Activated naive CD8-positive, alpha-beta T cell treated with anti-CD3 and anti-CD28 coated beads for 36 hours (primary cell): Measurements from ENCODE around the gene SMYD3. TPM values are rescaled to one million over a fixed set of nuclear protein-coding genes. Genes with fewer than 3 reads are reported as not detected.

Experiments
- DNase-seq: peaks from one replicate; pipeline ENCODE4 v3.0.0; 2021
- H3K27ac Mint-ChIP-seq: one replicate; pipeline ENCODE4 v1.8.0; 2022; ENCODE audit warnings: mild to moderate bottlenecking, moderate library complexity, mixed read lengths
- H3K27me3 Mint-ChIP-seq: one replicate; pipeline ENCODE4 v1.8.0; 2022; ENCODE audit warnings: mild to moderate bottlenecking, mixed read lengths
- H3K36me3 Mint-ChIP-seq: one replicate; pipeline ENCODE4 v1.8.0; 2021; ENCODE audit warnings: mild to moderate bottlenecking, mixed read lengths
- H3K4me1 Mint-ChIP-seq: one replicate; pipeline ENCODE4 v1.8.0; 2021; ENCODE audit warnings: mixed read lengths
- H3K4me3 Mint-ChIP-seq: one replicate; pipeline ENCODE4 v1.8.0; 2022; ENCODE audit warnings: mild to moderate bottlenecking, moderate library complexity, mixed read lengths
- H3K9me3 Mint-ChIP-seq: one replicate; pipeline ENCODE4 v1.8.0; 2022; ENCODE audit warnings: mixed read lengths
- total RNA-seq, 2 experiments: library from RNA; stranded (reverse); gene quantifications; one replicate each; pipeline ENCODE4 v1.2.3, GENCODE V29; 2021

Gene SMYD3
- total RNA-seq, 2 experiments from 2014 or later: 16.4 to 18.4 TPM

GRCh38 chr1:246114369-246114768 is 392.7 kb downstream of the SMYD3 start:
- H3K9me3 Mint-ChIP-seq: no peaks in the 10 kb centered on the region
- H3K27ac Mint-ChIP-seq: no peak overlapping the region
- H3K27me3 Mint-ChIP-seq: no peaks in the 10 kb centered on the region
- DNase-seq: no peak
- H3K4me3 Mint-ChIP-seq: no peak overlapping the region
- H3K36me3 Mint-ChIP-seq: peaks cover 7% of the 10 kb centered on the region
- H3K4me1 Mint-ChIP-seq: peaks cover 13% of the 10 kb centered on the region

- DNase-seq: no peak
- Mint-ChIP-seq H3K36me3 (peaks cover 7% of the 10 kb centered on the region), H3K4me3 (no peak overlapping the region), H3K27ac (no peak overlapping the region), H3K9me3 (no peaks in the 10 kb centered on the region), H3K27me3 (no peaks in the 10 kb centered on the region), H3K4me1 (peaks cover 13% of the 10 kb centered on the region)
These were observed 393.5 kb downstream of the SMYD3 start for GRCh38 chr1:246113555-246114095.

DNA sequence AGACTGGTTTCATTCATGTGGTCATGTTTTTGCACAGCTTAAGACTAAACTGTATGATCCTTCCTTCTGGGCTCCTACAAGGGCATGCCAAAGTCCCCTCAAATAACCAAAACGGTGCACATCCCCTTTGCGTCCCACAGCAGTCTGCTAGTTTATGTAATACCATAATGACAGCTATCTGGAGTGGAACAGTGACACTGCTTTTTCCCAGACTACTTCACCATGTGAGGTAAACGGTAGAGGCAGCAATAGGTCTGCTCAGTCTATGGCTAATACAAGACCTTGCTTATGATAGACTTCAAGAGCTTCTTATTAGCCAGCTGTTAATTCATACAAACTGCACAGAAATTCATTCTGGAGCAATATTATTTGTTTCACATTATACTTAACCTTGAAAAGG is 395.5 kb downstream of the SMYD3 start:
- Mint-ChIP-seq H3K27ac (no peak overlapping the region), H3K4me3 (no peak overlapping the region), H3K4me1 (peaks cover 2% of the 10 kb centered on the region), H3K36me3 (peaks cover 7% of the 10 kb centered on the region), H3K9me3 (no peaks in the 10 kb centered on the region), H3K27me3 (no peaks in the 10 kb centered on the region)
- no peak for DNase-seq

DNA sequence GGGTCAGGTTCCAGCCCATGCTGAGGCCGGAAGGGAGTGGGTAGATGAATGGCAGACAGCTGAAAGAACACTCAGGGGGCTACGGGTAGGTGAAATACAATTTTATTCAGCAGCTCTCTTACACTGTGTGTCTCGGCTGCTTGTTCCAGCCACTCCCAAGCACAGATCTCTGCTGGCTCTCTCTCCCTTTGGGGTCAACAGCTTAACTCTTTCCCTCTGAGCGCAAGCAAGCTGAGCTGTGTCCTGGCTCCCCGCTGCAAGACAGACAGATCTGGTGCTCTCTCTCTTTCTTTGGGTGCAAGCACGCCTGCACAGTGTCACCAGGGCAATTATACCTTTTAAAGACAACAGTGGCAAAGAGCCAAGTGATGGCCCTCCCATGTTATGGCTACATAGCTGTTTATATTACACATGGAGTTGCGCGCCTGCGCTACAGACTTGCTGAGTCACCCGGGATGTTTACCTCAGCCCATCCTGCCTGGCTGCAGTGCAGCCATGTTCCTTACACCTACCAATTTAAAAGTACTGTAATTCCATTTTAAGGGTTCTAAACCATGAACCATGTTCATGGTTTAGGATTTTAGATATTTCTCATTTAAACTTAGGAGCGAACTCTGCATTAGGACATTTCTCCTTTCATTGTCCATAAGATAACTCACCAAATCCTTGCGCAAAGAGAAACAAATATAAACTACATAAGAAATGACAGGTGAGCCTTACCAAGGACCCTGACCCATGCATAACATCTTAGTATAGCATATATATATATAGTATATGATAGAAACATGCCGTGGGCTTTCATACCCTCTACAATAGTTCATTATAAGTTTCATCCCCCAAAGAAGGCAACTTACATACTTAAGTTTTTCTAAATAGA is 396.5 kb downstream of the SMYD3 start:
- Mint-ChIP-seq H3K4me1 (no peaks in the 10 kb centered on the region), H3K9me3 (no peaks in the 10 kb centered on the region), H3K4me3 (no peak overlapping the region), H3K36me3 (peaks cover 7% of the 10 kb centered on the region), H3K27ac (no peak overlapping the region), H3K27me3 (no peaks in the 10 kb centered on the region)
- DNase-seq: no peak

GRCh38 chr1:246108278-246108925 is 398.7 kb downstream of the SMYD3 start:
- DNase-seq: no peak
- Mint-ChIP-seq H3K4me1 (no peaks in the 10 kb centered on the region), H3K36me3 (peaks cover 8% of the 10 kb centered on the region), H3K9me3 (no peaks in the 10 kb centered on the region), H3K27ac (no peak overlapping the region), H3K4me3 (no peak overlapping the region), H3K27me3 (no peaks in the 10 kb centered on the region)

DNA sequence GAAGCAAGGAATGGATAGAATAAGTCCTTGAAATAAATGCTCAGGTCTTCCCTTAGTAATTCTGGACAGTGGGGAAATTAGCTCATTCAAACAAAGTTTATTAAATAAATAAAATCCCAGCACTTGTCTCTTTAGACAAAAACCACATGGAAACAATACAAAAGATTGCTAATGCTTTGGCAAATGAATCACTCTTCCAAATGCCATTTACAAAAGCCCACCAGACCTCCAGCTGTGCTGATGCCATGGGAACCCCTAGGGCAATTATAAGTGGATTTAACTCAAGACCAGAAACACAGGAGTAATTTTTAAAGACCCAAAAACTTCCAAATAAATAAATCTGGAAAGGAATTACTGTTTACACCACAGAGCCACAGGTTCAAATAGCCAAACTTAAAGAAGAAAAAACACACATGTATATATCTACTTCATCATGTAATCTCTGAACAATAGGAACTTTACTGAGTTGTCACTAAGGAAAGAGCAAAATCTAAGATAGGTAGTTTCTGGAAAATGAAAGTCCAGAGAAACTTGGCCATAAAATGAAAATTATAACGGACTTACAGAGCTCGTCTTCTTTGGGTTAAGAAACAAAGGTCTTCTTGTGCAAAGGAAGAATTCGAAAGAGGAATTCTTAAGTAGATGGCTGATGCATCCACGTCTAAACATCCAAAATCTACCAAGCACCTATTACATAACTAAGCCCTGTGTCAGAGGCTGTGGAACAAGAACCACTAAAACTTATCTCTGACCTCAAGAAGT is 399.4 kb downstream of the SMYD3 start:
- no peaks in the 10 kb centered on the region for H3K27me3 Mint-ChIP-seq
- H3K4me1 Mint-ChIP-seq: no peaks in the 10 kb centered on the region
- DNase-seq: no peak
- peaks cover 8% of the 10 kb centered on the region for H3K36me3 Mint-ChIP-seq
- no peaks in the 10 kb centered on the region for H3K9me3 Mint-ChIP-seq
- H3K4me3 Mint-ChIP-seq: no peak overlapping the region
- H3K27ac Mint-ChIP-seq: no peak overlapping the region

DNA sequence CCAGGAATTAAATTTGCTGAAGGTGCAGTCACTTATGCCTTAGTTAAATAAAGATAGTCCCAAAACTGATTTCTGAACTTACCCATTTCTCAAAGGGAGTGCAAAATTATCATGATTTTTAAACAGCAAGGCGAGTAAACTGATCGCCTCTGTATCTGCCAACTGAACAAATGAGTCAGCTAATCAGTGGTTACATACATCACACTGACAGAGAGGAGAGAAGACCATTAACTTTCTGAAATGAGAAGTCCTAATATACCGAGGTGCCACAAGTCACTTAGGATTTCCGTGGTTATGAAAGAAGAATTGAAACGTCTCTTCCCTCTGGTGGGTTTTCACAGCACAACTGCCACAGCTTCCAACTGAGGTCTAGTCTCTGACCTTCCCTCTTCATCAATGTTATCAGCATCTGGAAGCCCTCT is 400.7 kb downstream of the SMYD3 start:
- Mint-ChIP-seq H3K27me3 (no peaks in the 10 kb centered on the region), H3K27ac (no peak overlapping the region), H3K9me3 (no peaks in the 10 kb centered on the region), H3K4me1 (no peaks in the 10 kb centered on the region), H3K36me3 (peaks cover 6% of the 10 kb centered on the region), H3K4me3 (no peak overlapping the region)
- DNase-seq: no peak

DNA sequence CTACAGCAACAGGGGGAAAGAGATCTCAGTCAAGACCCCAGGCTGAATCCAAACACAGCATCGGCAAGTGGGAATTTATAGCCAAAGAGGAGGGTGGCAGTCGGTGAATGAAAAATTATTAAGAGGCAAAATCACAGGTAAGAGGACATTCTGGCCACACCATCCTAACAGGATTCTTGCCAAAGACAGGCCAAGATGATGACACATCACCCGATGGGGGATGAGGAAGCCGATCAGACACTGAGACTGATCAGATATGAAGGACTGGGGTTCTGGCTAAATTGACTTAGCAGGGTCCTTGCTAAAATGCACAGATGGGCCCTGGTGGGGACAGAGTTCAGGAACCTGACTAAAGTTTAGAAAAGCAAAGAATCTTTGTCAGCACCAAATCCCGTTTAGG is 402.2 kb downstream of the SMYD3 start:
- H3K36me3 Mint-ChIP-seq: peaks cover 5% of the 10 kb centered on the region
- no peak overlapping the region for H3K4me3 Mint-ChIP-seq
- no peak for DNase-seq
- H3K9me3 Mint-ChIP-seq: no peaks in the 10 kb centered on the region
- H3K27ac Mint-ChIP-seq: no peak overlapping the region
- H3K27me3 Mint-ChIP-seq: no peaks in the 10 kb centered on the region
- no peaks in the 10 kb centered on the region for H3K4me1 Mint-ChIP-seq

GRCh38 chr1:246099570-246099969 is 407.5 kb downstream of the SMYD3 start:
- Mint-ChIP-seq H3K27ac (no peak overlapping the region), H3K4me3 (no peak overlapping the region), H3K27me3 (no peaks in the 10 kb centered on the region), H3K4me1 (no peaks in the 10 kb centered on the region), H3K36me3 (peaks cover 12% of the 10 kb centered on the region), H3K9me3 (no peaks in the 10 kb centered on the region)
- no peak for DNase-seq

DNA sequence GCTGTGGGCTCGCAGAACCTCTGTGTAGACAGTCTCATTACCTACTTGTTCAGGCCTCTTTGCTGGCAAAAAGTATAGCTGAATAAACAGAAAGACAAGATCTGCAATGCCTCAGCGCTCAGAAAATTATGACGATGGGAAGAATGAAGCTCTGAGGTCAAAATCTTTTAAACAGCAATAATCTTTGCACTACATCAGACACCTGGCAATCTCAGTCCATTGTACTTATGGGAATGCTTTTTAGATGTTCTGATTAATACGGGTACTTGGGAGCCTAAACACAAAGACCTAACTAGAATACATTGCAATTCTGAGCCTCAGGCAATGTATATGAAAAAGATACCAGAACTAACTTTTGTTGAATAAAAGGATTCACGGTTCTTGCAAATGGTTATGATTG is 410.7 kb downstream of the SMYD3 start:
- DNase-seq: no peak
- H3K27ac Mint-ChIP-seq: no peak overlapping the region
- peaks cover 26% of the 10 kb centered on the region for H3K36me3 Mint-ChIP-seq
- peaks cover 4% of the 10 kb centered on the region for H3K4me1 Mint-ChIP-seq
- H3K27me3 Mint-ChIP-seq: no peaks in the 10 kb centered on the region
- no peak overlapping the region for H3K4me3 Mint-ChIP-seq
- peaks cover 3% of the 10 kb centered on the region for H3K9me3 Mint-ChIP-seq

DNA sequence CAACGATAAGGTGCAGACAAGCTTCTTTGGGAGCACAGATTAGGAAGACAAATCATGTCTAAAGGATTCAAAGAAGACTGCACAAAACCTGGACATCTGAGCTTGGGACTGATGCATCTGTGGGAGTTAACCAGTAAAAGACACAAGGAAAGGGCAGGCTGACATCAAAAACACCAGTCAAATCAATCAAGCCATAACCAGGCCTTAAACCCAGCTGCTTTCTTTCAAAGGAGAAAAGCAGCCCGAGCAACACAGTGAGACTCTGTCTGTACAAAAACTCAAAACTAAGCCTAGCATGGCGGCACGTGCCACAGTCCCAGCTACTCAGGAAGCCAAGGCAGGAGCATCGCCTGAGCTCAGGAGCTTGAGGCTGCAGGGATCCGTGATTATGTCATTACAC is 411.6 kb downstream of the SMYD3 start:
- no peaks in the 10 kb centered on the region for H3K27me3 Mint-ChIP-seq
- H3K4me3 Mint-ChIP-seq: no peak overlapping the region
- H3K27ac Mint-ChIP-seq: no peak overlapping the region
- peaks cover 4% of the 10 kb centered on the region for H3K4me1 Mint-ChIP-seq
- peaks cover 3% of the 10 kb centered on the region for H3K9me3 Mint-ChIP-seq
- DNase-seq: no peak
- peaks cover 30% of the 10 kb centered on the region for H3K36me3 Mint-ChIP-seq

DNA sequence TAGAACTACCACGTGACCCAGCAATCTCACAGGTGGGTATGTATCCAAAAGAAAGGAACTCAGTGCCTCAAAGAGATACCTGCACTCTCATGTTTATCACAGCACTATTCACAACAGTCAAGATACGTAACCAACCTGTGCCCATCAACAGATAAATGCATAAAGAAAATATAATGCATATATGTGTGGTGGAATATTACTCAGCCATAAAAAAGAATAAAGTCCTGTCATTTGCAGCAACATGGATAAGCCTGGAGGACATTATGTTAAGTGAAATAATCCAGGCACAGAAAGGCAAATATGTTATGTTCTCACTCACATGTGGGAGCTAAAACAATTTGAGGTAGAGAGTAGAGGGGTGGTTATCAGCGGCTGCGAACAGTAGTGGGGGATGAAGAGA is 413.8 kb downstream of the SMYD3 start:
- Mint-ChIP-seq H3K36me3 (peaks cover 30% of the 10 kb centered on the region), H3K9me3 (peaks cover 3% of the 10 kb centered on the region), H3K4me3 (no peak overlapping the region), H3K27ac (no peak overlapping the region), H3K4me1 (peaks cover 4% of the 10 kb centered on the region), H3K27me3 (no peaks in the 10 kb centered on the region)
- no peak for DNase-seq

DNA sequence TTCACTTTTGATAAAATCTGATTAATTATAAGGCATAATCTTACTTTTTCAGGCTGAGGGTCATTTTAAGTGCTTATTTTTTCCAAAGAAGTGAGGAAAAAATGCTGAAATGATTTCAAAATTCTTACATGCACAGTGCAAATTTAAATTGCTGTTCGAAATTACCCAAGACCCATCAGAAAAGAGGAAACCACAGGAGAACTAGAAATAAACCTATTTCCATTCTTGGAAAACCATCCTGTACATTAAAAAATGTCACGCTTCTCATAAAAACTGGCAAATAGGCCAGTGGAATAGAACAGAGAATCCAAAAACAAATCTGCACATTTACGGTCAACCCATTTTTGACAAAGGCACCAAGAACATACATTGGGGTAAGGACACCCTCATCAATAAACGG is 414.9 kb downstream of the SMYD3 start:
- H3K27ac Mint-ChIP-seq: no peak overlapping the region
- peaks cover 35% of the 10 kb centered on the region for H3K36me3 Mint-ChIP-seq
- H3K27me3 Mint-ChIP-seq: no peaks in the 10 kb centered on the region
- peaks cover 4% of the 10 kb centered on the region for H3K4me1 Mint-ChIP-seq
- no peak for DNase-seq
- H3K4me3 Mint-ChIP-seq: no peak overlapping the region
- H3K9me3 Mint-ChIP-seq: peaks cover 3% of the 10 kb centered on the region

DNA sequence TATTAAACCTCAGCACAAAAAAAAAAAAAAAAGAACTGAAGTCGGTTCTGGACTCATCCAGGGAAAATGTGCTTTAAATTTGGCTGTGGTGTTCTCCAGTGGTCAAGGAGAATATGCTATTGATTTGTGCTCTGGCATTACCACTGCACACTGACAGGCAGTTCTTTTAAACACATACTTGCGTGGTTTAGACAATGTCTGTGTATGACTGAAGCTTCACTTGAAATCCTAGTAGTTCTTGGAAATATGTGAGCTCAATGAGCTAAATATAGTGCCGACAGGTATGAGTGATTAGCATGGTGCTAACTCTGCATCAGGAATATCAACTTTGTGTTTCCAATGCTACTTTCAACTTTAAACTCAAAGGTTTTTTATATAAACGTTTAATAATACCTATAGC is 415.6 kb downstream of the SMYD3 start:
- no peak overlapping the region for H3K4me3 Mint-ChIP-seq
- peaks cover 6% of the 10 kb centered on the region for H3K9me3 Mint-ChIP-seq
- H3K27me3 Mint-ChIP-seq: no peaks in the 10 kb centered on the region
- no peak overlapping the region for H3K27ac Mint-ChIP-seq
- peaks cover 39% of the 10 kb centered on the region for H3K36me3 Mint-ChIP-seq
- H3K4me1 Mint-ChIP-seq: peaks cover 4% of the 10 kb centered on the region
- no peak for DNase-seq

DNA sequence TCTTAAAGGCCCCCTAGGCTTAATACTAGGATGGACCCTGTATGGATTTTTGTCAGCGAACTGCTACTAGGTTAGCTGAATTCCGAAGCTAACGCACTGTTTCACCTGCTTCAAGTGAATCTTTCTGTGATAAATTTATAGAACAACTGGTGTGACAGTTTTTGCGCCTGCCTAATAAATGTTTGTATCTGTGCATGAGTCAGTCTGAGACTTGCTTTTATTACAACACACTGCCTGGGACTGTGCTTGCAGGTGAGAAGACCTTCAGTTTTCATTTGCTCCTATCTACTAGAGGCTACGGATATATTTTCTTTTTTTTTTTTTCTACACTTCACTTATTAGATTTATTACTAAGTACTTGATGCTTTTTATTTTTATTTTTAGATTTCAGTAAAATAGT is 420.9 kb downstream of the SMYD3 start:
- H3K27ac Mint-ChIP-seq: no peak overlapping the region

More for the DNA sequence above, 420.9 kb downstream of the SMYD3 start:
- peaks cover 11% of the 10 kb centered on the region for H3K9me3 Mint-ChIP-seq
- no peaks in the 10 kb centered on the region for H3K27me3 Mint-ChIP-seq
- H3K36me3 Mint-ChIP-seq: peaks cover 21% of the 10 kb centered on the region
- DNase-seq: no peak
- H3K4me1 Mint-ChIP-seq: no peaks in the 10 kb centered on the region
- no peak overlapping the region for H3K4me3 Mint-ChIP-seq
